SK-N-MC (cell line): ENCODE data around the gene HIPK4.
"Not testable (repeated sequence)": the region's sequence is repeated elsewhere in the genome, so short reads cannot be mapped to it uniquely, and the experiment has no call there.

ENCODE experiments used
- DNase-seq: peaks from one replicate; pipeline ENCODE4 v3.0.0-alpha.2; 2011; ENCODE audit warnings: low read depth, low spot score
- H3K27ac ChIP-seq: fragments of 200-600 bp; sonication (generic); 2 replicates; pipeline ENCODE4 v1.5.1; 2016; ENCODE audit warnings: mixed run types
- H3K36me3 ChIP-seq: fragments of 200-600 bp; sonication (generic); 2 replicates; pipeline ENCODE4 v1.6.1; 2017; ENCODE audit warnings: antibody characterized with exemption, low read length, mixed read lengths; ENCODE audit not compliant: insufficient read depth
- H3K4me3 ChIP-seq: fragments of 200-600 bp; sonication (generic); 2 replicates; pipeline ENCODE4 v1.5.1; 2016
- H3K9ac ChIP-seq: fragments of 200-600 bp; sonication (generic); 2 replicates; pipeline ENCODE4 v1.8.0; 2017; ENCODE audit warnings: mixed run types, mixed read lengths; ENCODE audit not compliant: insufficient read length
- H3K9me3 ChIP-seq: fragments of 200-600 bp; sonication (generic); 2 replicates; pipeline ENCODE4 v1.6.1; 2017; ENCODE audit warnings: low read depth, mild to moderate bottlenecking, antibody characterized with exemption, low read length, moderate library complexity, mixed read lengths
- EZH2 ChIP-seq: fragments of 200-600 bp; sonication (generic); IDR thresholded peaks from one replicate; pipeline ENCODE4 v1.6.1; 2017; ENCODE audit warnings: antibody characterized with exemption
- FOXP2 ChIP-seq: optimal IDR thresholded peaks from 2 replicates; pipeline ENCODE3; 2011; ENCODE audit warnings: mild to moderate bottlenecking, moderate library complexity; ENCODE audit not compliant: insufficient read depth; ENCODE audit errors: extremely low read length, control extremely low read depth
- POLR2AphosphoS5 ChIP-seq: IDR thresholded peaks from 2 replicates; pipeline ENCODE4 v1.6.1; 2012; ENCODE audit warnings: mild to moderate bottlenecking, low read depth, low read length, borderline replicate concordance

The HIPK4 gene

DNA sequence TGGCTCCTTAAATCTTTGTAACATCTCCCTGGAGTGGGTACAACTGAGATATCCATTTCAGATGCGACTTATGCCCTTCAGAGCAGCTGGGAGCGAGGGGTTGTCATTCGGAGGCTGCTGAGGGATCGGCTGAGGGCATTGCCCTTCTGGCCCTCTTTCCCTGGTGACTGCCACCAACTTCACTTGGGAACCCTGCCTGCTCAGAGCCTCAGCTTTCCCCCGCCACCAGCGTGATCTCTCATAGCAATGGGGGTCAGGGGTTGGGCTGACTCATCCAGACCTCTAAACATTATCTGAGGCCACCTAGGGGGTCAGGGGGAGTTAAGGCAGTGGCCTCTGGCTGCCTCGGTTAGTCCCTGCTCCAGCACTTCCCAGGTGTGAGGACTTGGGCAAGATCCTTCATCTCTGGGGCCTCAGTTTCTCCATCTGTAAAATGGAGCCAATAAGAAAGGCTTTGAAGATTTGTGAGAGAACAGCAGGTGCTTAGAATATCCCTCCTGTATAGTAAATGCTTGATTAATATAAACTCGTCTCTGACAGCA lies 22.0 kb upstream of the HIPK4 start:
- TF ChIP-seq POLR2AphosphoS5 (no peak), FOXP2 (no peak), EZH2 (no peak)
- DNase-seq, result no peak
- H3K36me3 ChIP-seq, result no peaks in the 10 kb centered on the region
- no peaks in the 10 kb centered on the region for H3K9me3 ChIP-seq
- H3K9ac ChIP-seq, result no peak overlapping the region
- H3K4me3 ChIP-seq, result no peak overlapping the region
- H3K27ac ChIP-seq, result no peak overlapping the region

DNA sequence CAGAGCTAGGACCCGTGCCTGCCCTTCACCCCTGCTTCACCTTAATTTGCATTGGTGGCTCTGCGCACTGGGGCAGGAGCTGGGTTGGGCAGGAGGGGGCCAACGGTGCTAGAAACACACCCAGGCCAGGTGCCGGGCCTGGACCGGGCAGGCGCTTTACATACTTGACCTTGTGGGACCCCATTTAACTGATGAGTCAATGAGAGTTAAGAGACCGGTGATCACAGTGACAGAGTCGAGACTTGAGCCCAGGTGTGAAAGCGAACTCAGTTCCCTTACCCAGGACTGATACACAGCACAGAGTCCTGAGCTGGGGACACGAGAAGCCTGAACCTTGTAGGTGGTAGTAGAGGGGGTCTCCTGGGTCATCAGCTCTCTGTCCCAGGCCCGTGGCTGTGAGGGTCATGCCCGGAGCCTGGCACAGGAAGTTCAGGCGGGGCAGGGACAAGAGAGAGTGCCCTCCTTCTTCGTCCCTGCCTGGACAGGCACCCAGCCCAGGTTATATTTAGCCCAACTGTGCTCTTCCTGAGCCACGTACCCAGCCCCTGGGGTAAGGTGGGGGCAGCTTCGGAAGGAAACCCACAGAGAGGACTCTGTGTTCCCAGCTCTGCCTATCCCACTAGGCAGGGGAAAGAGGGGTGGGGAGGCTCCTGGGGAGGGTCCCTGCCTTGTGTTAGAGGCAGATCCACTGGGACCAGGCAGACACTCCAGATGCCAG lies 21.3 kb upstream of the HIPK4 start:
- DNase-seq, result no peak
- Histone ChIP-seq H3K9ac (no peak overlapping the region), H3K27ac (no peak overlapping the region)

GRCh38 chr19:40410030-40410389 lies 20.0 kb upstream of the HIPK4 start:
- Histone ChIP-seq H3K9me3 (no peaks in the 10 kb centered on the region), H3K4me3 (no peak overlapping the region), H3K9ac (no peak overlapping the region), H3K36me3 (no peaks in the 10 kb centered on the region), H3K27ac (no peak overlapping the region)
- no peak for DNase-seq
- TF ChIP-seq EZH2, result no peak
- no peak for TF ChIP-seq POLR2AphosphoS5
- no peak for TF ChIP-seq FOXP2

More for the DNA sequence above, 21.3 kb upstream of the HIPK4 start:
- Histone ChIP-seq H3K9me3 (no peaks in the 10 kb centered on the region), H3K4me3 (no peak overlapping the region), H3K36me3 (no peaks in the 10 kb centered on the region)
- TF ChIP-seq FOXP2 (no peak), POLR2AphosphoS5 (no peak), EZH2 (no peak)

- not testable (repeated sequence) for DNase-seq, H3K27ac ChIP-seq, H3K9ac ChIP-seq, H3K36me3 ChIP-seq, H3K9me3 ChIP-seq, H3K4me3 ChIP-seq
Measured at GRCh38 chr19:40408598-40408925, 18.6 kb upstream of the HIPK4 start.

DNA sequence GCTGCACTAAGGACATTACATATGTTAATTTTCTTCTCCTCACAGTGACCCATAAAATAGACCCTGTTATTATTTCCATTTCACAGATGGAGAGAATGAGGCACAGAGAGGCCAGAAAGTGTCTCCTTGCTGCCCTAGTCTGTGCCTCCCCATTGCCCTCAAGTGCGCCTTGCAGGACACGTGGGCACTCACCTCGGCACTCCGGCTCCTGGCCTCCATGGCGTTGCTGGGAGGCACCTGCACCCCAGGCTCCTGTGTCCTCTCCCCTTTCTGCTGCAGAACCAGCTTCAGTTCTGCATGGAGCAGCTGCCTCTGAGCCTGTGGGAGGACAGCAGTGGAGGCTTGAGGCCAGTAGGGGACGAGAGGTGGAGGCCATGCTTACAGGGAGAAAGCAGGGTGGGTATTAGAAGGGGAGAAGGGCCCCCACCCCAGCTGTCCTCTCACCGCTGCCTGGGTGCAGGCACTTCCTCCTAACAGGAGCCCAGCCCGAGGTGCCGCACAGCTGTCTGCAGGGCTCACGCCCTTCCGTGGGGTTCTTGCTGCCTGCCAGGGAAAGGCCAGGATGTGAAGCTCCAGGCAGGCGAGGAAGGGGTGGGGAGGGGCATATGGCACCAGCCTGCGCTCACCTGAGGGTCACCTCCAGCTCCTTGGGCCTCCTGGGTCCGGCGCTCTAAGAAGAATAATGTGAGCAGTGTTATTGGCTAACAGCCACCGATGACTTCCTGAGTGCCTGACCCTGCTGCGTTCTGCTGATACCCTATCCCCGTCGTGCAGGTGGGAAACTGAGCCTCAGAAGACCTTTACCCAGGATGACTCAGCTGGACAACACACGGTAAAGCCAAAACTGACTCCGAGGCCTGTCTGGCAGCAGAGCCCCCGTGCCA lies 18.0 kb upstream of the HIPK4 start:
- TF ChIP-seq EZH2 (no peak), FOXP2 (no peak), POLR2AphosphoS5 (no peak)
- Histone ChIP-seq H3K9ac (no peak overlapping the region), H3K9me3 (no peaks in the 10 kb centered on the region), H3K36me3 (no peaks in the 10 kb centered on the region), H3K27ac (no peak overlapping the region), H3K4me3 (no peak overlapping the region)
- DNase-seq, result no peak

- peak overlapping the region; percentile 60 for H3K9ac ChIP-seq
- TF ChIP-seq FOXP2, result no peak
- no peak; the same call in 1 of the 2 replicates for TF ChIP-seq POLR2AphosphoS5
- H3K27ac ChIP-seq, result no peak overlapping the region
- no peaks in the 10 kb centered on the region for H3K9me3 ChIP-seq
- peak overlapping the region; percentile 79 for H3K4me3 ChIP-seq
- no peak for DNase-seq
- H3K36me3 ChIP-seq, result no peaks in the 10 kb centered on the region
Measured at GRCh38 chr19:40403262-40403984, 13.4 kb upstream of the HIPK4 start.

DNA sequence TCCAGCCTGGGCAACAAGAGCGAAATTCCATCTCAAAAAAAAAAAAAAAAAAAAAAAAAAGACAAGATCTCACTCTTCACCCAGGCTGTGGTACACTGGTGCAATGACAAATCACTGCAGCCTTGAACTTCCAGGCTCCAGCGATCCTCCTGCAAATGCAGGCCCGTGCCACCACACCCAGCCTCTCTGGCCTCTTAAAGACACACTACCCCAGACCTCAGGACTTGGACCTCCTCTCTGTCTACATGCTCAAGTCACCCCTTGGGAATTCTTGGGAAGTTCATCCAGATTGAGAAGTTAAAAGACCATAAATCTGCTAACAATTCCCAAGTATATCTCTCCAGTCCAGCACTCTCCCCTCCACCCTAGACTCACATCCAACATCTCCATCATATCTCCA lies 10.6 kb upstream of the HIPK4 start:
- no peaks in the 10 kb centered on the region for H3K36me3 ChIP-seq
- H3K9me3 ChIP-seq, result no peaks in the 10 kb centered on the region
- H3K4me3 ChIP-seq, result no peak overlapping the region
- TF ChIP-seq FOXP2 (no peak), EZH2 (no peak), POLR2AphosphoS5 (no peak)
- DNase-seq, result no peak
- no peak overlapping the region for H3K27ac ChIP-seq
- H3K9ac ChIP-seq, result no peak overlapping the region

DNA sequence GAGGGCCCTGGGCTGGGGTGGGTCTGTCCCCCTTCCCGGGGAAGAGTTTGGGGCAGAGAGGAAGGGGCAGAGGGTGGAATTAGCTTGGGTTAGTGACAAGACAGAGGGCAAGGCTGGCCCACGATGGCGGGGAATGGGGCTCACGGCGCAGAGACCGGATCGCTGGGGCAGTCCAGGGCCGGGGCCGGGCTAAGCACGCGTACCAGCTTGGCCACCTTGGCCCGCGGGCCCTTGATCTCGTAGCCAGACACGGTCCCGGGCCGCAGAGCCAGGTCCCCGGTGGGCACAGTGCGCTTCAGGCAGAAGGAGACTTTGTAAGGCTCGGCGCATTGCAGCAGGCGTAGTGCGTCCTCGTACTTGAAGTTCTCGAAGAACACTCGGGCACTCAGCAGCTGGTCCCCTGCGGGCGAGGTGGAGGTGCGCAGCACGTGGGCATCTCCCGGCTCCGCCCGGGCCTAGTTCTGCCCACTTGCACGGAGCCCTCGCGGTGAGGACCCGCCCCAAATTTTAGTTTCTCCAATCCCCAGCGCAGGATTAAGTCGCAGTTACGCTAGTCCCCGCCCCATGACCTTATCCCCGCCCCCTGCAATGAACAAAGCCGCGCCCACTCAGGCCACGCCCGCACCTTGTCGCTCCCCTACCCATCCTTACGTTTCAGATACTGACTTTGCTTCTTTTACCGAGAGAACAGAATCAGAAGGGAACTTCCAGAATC lies 8.6 kb upstream of the HIPK4 start:
- TF ChIP-seq POLR2AphosphoS5, result no peak
- TF ChIP-seq EZH2, result no peak
- no peak for TF ChIP-seq FOXP2
- Histone ChIP-seq H3K27ac (no peak overlapping the region), H3K9ac (no peak overlapping the region), H3K4me3 (no peak overlapping the region), H3K9me3 (no peaks in the 10 kb centered on the region), H3K36me3 (no peaks in the 10 kb centered on the region)
- no peak for DNase-seq
